Colonic mucosa (tissue), 4 donors: Measurements from ENCODE around the gene FAM43B. TPM values are rescaled to one million over a fixed set of nuclear protein-coding genes. Genes with fewer than 3 reads are reported as not detected.

Experiments
- DNase-seq: peaks from one replicate; pipeline ENCODE4 v3.0.0-alpha.2; 2020
- H3K27ac ChIP-seq: fragments of 200-600 bp; one replicate; pipeline ENCODE4 v1.8.0; 2021
- H3K27me3 ChIP-seq: fragments of 200-600 bp; one replicate; pipeline ENCODE4 v1.8.0; 2021
- H3K36me3 ChIP-seq: fragments of 200-600 bp; one replicate; pipeline ENCODE4 v1.8.0; 2021
- H3K4me1 ChIP-seq: fragments of 200-600 bp; one replicate; pipeline ENCODE4 v1.8.0; 2021; ENCODE audit warnings: mild to moderate bottlenecking
- H3K4me3 ChIP-seq: fragments of 200-600 bp; one replicate; pipeline ENCODE4 v1.8.0; 2021
- H3K9ac ChIP-seq, 2 donors: one replicate each; pipeline ENCODE4 v1.7.0; 2013; ENCODE audit warnings: control low read depth in 2 of 2, low read depth in 2 of 2, low read length in 2 of 2
- H3K9me3 ChIP-seq: fragments of 200-600 bp; one replicate; pipeline ENCODE4 v1.8.0; 2021
- intact Hi-C: fragments of 100-400 bp; cut with DNase I; formaldehyde crosslinking; loops from one replicate; pipeline ENCODE4 v1.14.1; 2022
- total RNA-seq, 2 donors: library from RNA; stranded (reverse); fragmentation: NEBNext Ultra II Directional in 1 of 2; extraction: Animal tissue kit (Norgen Biotek cat#: 25700) in 1 of 2; gene quantifications; one replicate each; pipeline ENCODE4 v1.2.1, GENCODE V29; 2021
- TF ChIP-seq, protein P1 (sequence below): fragments of 200-600 bp; IDR thresholded peaks from one replicate; pipeline ENCODE4 v1.8.0; 2022; ENCODE audit warnings: antibody characterized with exemption, mild to moderate bottlenecking
- donor health status: healthy.
- donor health status: DM: no; HTN: no; CAD: no.
- donor health status: DM: no; HTN: no; CAD: no.

Gene FAM43B, protein sequence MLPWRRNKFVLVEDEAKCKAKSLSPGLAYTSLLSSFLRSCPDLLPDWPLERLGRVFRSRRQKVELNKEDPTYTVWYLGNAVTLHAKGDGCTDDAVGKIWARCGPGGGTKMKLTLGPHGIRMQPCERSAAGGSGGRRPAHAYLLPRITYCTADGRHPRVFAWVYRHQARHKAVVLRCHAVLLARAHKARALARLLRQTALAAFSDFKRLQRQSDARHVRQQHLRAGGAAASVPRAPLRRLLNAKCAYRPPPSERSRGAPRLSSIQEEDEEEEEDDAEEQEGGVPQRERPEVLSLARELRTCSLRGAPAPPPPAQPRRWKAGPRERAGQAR
- under 1 TPM; 0.16 to 0.27 TPM for total RNA-seq

DNA sequence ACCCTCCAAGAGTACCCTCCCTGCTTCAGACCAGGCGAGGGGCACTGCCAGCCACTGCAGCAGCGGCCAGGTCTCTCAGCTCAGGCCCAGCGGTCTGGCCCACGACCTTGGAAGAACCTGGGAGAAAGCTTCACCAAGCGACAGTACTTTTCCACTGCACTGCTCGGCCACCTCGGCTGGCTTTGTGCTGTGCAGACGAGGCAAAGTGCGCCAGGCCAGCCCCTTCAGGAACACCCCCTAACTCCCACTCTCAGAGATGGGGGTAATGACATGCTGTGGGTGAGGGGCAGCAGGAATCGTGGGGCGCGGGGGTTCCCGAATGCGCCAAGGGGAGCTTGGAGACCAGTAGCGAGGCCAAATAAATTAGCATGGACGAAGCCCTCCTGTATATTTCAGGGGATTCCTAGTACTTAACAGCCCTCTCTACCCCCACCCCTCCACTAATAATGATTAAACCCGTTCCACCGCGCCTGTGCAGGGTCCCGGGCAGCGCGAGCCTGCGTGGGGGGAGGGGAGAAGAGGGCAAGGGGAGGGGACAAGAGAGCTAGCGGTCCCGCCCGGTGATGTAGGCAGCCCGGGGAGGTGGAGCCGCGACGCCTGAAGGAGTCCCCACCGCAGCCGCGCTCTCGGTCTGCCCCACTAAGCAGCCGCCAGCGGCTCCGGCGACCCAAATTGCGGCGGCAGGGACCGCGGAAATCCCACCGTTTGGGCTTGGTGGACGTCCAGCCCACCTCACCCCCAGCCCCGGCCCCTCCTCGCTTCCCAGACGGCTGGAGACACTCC is at the start of gene FAM43B:
Gene FAM43B, plus strand, starts transcription at position 629 of the 783 bp plus-strand sequence. CDS start 401 bp downstream, outside the sequence.
- Histone ChIP-seq H3K36me3 (no peaks in the 10 kb centered on the region), H3K4me1 (no peaks in the 10 kb centered on the region)

GRCh38 chr1:20505488-20505887 is 46.9 kb upstream of the FAM43B start:
- intact Hi-C loops, result no loop called here
- DNase-seq, result no peak
- Histone ChIP-seq H3K4me3 (no peak overlapping the region), H3K4me1 (peaks cover 4% of the 10 kb centered on the region), H3K9me3 (no peaks in the 10 kb centered on the region), H3K27me3 (no peaks in the 10 kb centered on the region), H3K27ac (no peak overlapping the region), H3K36me3 (peaks cover 9% of the 10 kb centered on the region), H3K9ac (no peak overlapping the region)
- TF ChIP-seq, protein P1, sequence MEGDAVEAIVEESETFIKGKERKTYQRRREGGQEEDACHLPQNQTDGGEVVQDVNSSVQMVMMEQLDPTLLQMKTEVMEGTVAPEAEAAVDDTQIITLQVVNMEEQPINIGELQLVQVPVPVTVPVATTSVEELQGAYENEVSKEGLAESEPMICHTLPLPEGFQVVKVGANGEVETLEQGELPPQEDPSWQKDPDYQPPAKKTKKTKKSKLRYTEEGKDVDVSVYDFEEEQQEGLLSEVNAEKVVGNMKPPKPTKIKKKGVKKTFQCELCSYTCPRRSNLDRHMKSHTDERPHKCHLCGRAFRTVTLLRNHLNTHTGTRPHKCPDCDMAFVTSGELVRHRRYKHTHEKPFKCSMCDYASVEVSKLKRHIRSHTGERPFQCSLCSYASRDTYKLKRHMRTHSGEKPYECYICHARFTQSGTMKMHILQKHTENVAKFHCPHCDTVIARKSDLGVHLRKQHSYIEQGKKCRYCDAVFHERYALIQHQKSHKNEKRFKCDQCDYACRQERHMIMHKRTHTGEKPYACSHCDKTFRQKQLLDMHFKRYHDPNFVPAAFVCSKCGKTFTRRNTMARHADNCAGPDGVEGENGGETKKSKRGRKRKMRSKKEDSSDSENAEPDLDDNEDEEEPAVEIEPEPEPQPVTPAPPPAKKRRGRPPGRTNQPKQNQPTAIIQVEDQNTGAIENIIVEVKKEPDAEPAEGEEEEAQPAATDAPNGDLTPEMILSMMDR, result no peak

More for the DNA sequence above, at the start of gene FAM43B:
- peak; percentile 24 for DNase-seq
- intact Hi-C loops, result no loop called here
- Histone ChIP-seq H3K27ac (no peak within 1 kb of the TSS), H3K4me3 (no peak within 1 kb of the TSS), H3K9me3 (no peaks in the 10 kb centered on the region), H3K27me3 (peaks cover 50% of the 10 kb centered on the region), H3K9ac (peak within 1 kb of the TSS in 1 of 2 donors; percentile 12)
- TF ChIP-seq, protein P1, result no peak

GRCh38 chr1:20507248-20507563 is 45.2 kb upstream of the FAM43B start:
- Histone ChIP-seq H3K27ac (peak overlapping the region; percentile 68), H3K4me3 (peak overlapping the region; percentile 97), H3K9me3 (no peaks in the 10 kb centered on the region), H3K9ac (peak overlapping the region; percentile 76 to 93), H3K4me1 (peaks cover 4% of the 10 kb centered on the region), H3K27me3 (no peaks in the 10 kb centered on the region), H3K36me3 (no peaks in the 10 kb centered on the region)
- DNase-seq, result no peak
- intact Hi-C loops, result no loop called here
- TF ChIP-seq, protein P1, result no peak

- Histone ChIP-seq H3K9ac (peak within 1 kb of the TSS; percentile 76 to 93), H3K27me3 (no peaks in the 10 kb centered on the region), H3K4me3 (peak within 1 kb of the TSS; percentile 97), H3K27ac (peak within 1 kb of the TSS; percentile 68), H3K4me1 (peaks cover 4% of the 10 kb centered on the region), H3K36me3 (no peaks in the 10 kb centered on the region), H3K9me3 (no peaks in the 10 kb centered on the region)
- DNase-seq, result peak; percentile 99
- TF ChIP-seq, protein P1, result no peak
- intact Hi-C loops, result no loop called here
Measured at GRCh38 chr1:20507564-20508410, 44.6 kb upstream of the FAM43B start, which contains the start of gene MUL1. Gene MUL1, minus strand, starts transcription at chr1:20508151. Its CDS starts 127 bp downstream, at chr1:20508024.

DNA sequence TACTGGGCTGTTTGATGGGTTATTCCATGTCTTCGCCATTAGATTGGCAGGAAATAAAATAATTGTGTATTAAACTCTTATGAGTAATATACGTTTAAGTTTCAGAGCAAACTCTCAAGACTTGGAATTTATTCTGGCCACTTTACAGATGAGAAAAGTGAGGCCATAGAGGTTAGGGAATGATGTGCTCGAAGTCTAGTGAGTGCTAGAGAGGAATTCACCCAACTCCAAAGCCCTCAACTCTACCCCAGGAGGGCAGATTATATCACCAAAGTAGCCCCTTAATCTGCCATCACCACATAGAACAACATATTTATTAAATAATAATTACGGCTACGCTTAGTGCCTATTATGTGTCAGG is 44.0 kb upstream of the FAM43B start:
- Histone ChIP-seq H3K4me1 (peaks cover 4% of the 10 kb centered on the region), H3K27me3 (no peaks in the 10 kb centered on the region), H3K9ac (peak overlapping the region; percentile 76 to 93), H3K27ac (peak overlapping the region; percentile 68), H3K36me3 (no peaks in the 10 kb centered on the region), H3K9me3 (no peaks in the 10 kb centered on the region), H3K4me3 (peak overlapping the region; percentile 97)
- no peak for DNase-seq
- TF ChIP-seq, protein P1, result no peak
- intact Hi-C loops, result no loop called here
